GM23338 (cell line): ENCODE results near the gene MKI67. TPM values are rescaled to one million over a fixed set of nuclear protein-coding genes. Genes with fewer than 3 reads are reported as not detected.
A peak's percentile ranks its signal among the peaks of the same experiment; 100 is the strongest.

Experiments used
- ATAC-seq: fragments of 200-7000 bp; cut with Tn5 transposase; 3 replicates; pipeline ENCODE4 v1.9.1; 2020
- DNase-seq: peaks from one replicate; pipeline ENCODE4 v3.0.0-alpha.2; 2015; ENCODE audit warnings: low spot score
- H2AFZ ChIP-seq: fragments of 200-600 bp; sonication (generic); 2 replicates; pipeline ENCODE4 v1.8.0; 2016; ENCODE audit warnings: antibody characterized with exemption, mild to moderate bottlenecking, moderate library complexity
- H3F3A ChIP-seq: fragments of 200-600 bp; sonication (generic); replicated peaks from 2 replicates; pipeline ENCODE4 v1.8.0; 2017; ENCODE audit warnings: antibody characterized with exemption, mixed run types, low read depth
- H3K27ac ChIP-seq: fragments of 200-600 bp; sonication (generic); 2 replicates; pipeline ENCODE4 v1.6.1; 2016; ENCODE audit warnings: low read depth
- H3K27me3 ChIP-seq: fragments of 200-600 bp; sonication (generic); 2 replicates; pipeline ENCODE4 v1.8.0; 2016; ENCODE audit warnings: mild to moderate bottlenecking, mixed run types, moderate library complexity; ENCODE audit not compliant: insufficient read depth
- H3K36me3 ChIP-seq: fragments of 200-600 bp; sonication (generic); 2 replicates; pipeline ENCODE4 v1.8.0; 2016; ENCODE audit warnings: mild to moderate bottlenecking; ENCODE audit not compliant: insufficient read depth
- H3K4me1 ChIP-seq: fragments of 200-600 bp; sonication (generic); 2 replicates; pipeline ENCODE4 v1.8.0; 2016; ENCODE audit warnings: mild to moderate bottlenecking, moderate library complexity; ENCODE audit not compliant: insufficient read depth
- H3K4me2 ChIP-seq: fragments of 200-600 bp; sonication (generic); 2 replicates; pipeline ENCODE4 v1.7.1; 2017; ENCODE audit warnings: mixed run types
- H3K4me3 ChIP-seq: fragments of 200-600 bp; sonication (generic); 2 replicates; pipeline ENCODE4 v1.6.1; 2016; ENCODE audit warnings: mixed run types
- H3K79me2 ChIP-seq: fragments of 200-600 bp; sonication (generic); replicated peaks from 2 replicates; pipeline ENCODE4 v1.8.0; 2017; ENCODE audit warnings: mild to moderate bottlenecking; ENCODE audit not compliant: insufficient read depth
- H3K9me2 ChIP-seq: fragments of 200-600 bp; sonication (generic); 2 replicates; pipeline ENCODE4 v1.8.0; 2017; ENCODE audit not compliant: insufficient read depth
- H4K20me1 ChIP-seq: fragments of 200-600 bp; sonication (generic); replicated peaks from 2 replicates; pipeline ENCODE4 v1.8.0; 2017; ENCODE audit warnings: mild to moderate bottlenecking; ENCODE audit not compliant: insufficient read depth
- H3K27ac Mint-ChIP-seq: 2 replicates; pipeline ENCODE4 v1.8.0; 2020; ENCODE audit warnings: inconsistent platforms, mild to moderate bottlenecking, moderate library complexity, mixed read lengths
- H3K27me3 Mint-ChIP-seq: 3 replicates; pipeline ENCODE4 v1.8.0; 2022; ENCODE audit warnings: low read depth, mild to moderate bottlenecking, moderate library complexity, mixed read lengths, inconsistent platforms; ENCODE audit not compliant: insufficient read depth, poor library complexity
- H3K36me3 Mint-ChIP-seq: 3 replicates; pipeline ENCODE4 v1.8.0; 2021; ENCODE audit warnings: low read depth, mild to moderate bottlenecking, inconsistent platforms, moderate library complexity, mixed read lengths
- H3K4me1 Mint-ChIP-seq: 3 replicates; pipeline ENCODE4 v1.8.0; 2020; ENCODE audit warnings: mild to moderate bottlenecking, inconsistent platforms, mixed read lengths
- H3K4me3 Mint-ChIP-seq: 3 replicates; pipeline ENCODE4 v1.8.0; 2021; ENCODE audit warnings: moderate library complexity, mild to moderate bottlenecking, inconsistent platforms, mixed read lengths
- H3K9me3 Mint-ChIP-seq: 3 replicates; pipeline ENCODE4 v1.8.0; 2020; ENCODE audit warnings: moderate library complexity, mild to moderate bottlenecking, inconsistent platforms, mixed read lengths
- CREB1 ChIP-seq: fragments of 250-450 bp; sonication (Bioruptor Pico); IDR thresholded peaks from 2 replicates; pipeline ENCODE4 v1.5.0; 2020; ENCODE audit warnings: low read depth, mild to moderate bottlenecking, moderate library complexity
- EZH2 ChIP-seq: fragments of 200-600 bp; sonication (generic); IDR thresholded peaks from one replicate; pipeline ENCODE4 v1.8.0; 2017; ENCODE audit warnings: antibody characterized with exemption, mild to moderate bottlenecking, low read depth; ENCODE audit not compliant: unreplicated experiment
- EZH2phosphoT487 ChIP-seq: fragments of 200-600 bp; sonication (generic); IDR thresholded peaks from one replicate; pipeline ENCODE4 v1.8.1; 2018; ENCODE audit warnings: antibody characterized with exemption; ENCODE audit not compliant: unreplicated experiment
- JUNB ChIP-seq: IDR thresholded peaks from one replicate; pipeline ENCODE4 v1.6.1; 2016; ENCODE audit warnings: antibody characterized with exemption; ENCODE audit not compliant: unreplicated experiment
- POLR2AphosphoS5 ChIP-seq: IDR thresholded peaks from 2 replicates; pipeline ENCODE4 v1.6.1; 2016; ENCODE audit warnings: antibody characterized with exemption, low read depth
- STAT1 ChIP-seq: IDR thresholded peaks from one replicate; pipeline ENCODE4 v1.6.1; 2016; ENCODE audit warnings: antibody characterized with exemption; ENCODE audit not compliant: unreplicated experiment
- ZNF114 ChIP-seq: fragments of 250-450 bp; sonication (Bioruptor Pico); IDR thresholded peaks from 2 replicates; pipeline ENCODE4 v1.5.0; 2020; ENCODE audit warnings: mild to moderate bottlenecking, moderate library complexity
- ZNF331 ChIP-seq: fragments of 250-450 bp; sonication (Bioruptor Pico); IDR thresholded peaks from 2 replicates; pipeline ENCODE4 v1.5.0; 2020; ENCODE audit warnings: low read depth, mild to moderate bottlenecking, moderate library complexity
- polyA plus RNA-seq: library from polyadenylated mRNA; unstranded; fragments of >200 nt; fragmentation: Nextera tagmentation; extraction: Ambion mirVana; gene quantifications from 2 replicates; pipeline ENCODE4 v1.2.1, GENCODE V29; 2016
- total RNA-seq: library from RNA; depleted of rRNA; stranded (reverse); fragments of >200 nt; shearing (Covaris generic); gene quantifications from 2 replicates; pipeline ENCODE4 v1.2.3, GENCODE V29; 2014
- TF ChIP-seq, protein P1 (sequence below): IDR thresholded peaks from one replicate; pipeline ENCODE4 v1.6.1; 2018; ENCODE audit warnings: antibody characterized with exemption; ENCODE audit not compliant: unreplicated experiment
- TF ChIP-seq, protein P2 (sequence below): fragments of 250-450 bp; sonication (Bioruptor Pico); IDR thresholded peaks from 2 replicates; pipeline ENCODE4 v1.5.0; 2020; ENCODE audit warnings: mild to moderate bottlenecking, moderate library complexity
- TF ChIP-seq, protein P3 (sequence below): IDR thresholded peaks from 2 replicates; pipeline ENCODE4 v1.6.1; 2016; ENCODE audit warnings: antibody characterized with exemption
- TF ChIP-seq, protein P4 (sequence below), 2 experiments: fragments of 200-600 bp in 1 of 2; sonication (generic) in 1 of 2; conservative IDR thresholded peaks; 2 replicates each; pipeline versions ENCODE4 v1.5.1 to v1.6.1; 2016 to 2017; ENCODE audit warnings: antibody characterized with exemption in 2 of 2, low read depth in 2 of 2, mild to moderate bottlenecking in 2 of 2, moderate library complexity in 1 of 2

MKI67 gene
- total and polyA plus RNA-seq, 2 experiments from 2014 or later: 58.0 to 103 TPM

DNA sequence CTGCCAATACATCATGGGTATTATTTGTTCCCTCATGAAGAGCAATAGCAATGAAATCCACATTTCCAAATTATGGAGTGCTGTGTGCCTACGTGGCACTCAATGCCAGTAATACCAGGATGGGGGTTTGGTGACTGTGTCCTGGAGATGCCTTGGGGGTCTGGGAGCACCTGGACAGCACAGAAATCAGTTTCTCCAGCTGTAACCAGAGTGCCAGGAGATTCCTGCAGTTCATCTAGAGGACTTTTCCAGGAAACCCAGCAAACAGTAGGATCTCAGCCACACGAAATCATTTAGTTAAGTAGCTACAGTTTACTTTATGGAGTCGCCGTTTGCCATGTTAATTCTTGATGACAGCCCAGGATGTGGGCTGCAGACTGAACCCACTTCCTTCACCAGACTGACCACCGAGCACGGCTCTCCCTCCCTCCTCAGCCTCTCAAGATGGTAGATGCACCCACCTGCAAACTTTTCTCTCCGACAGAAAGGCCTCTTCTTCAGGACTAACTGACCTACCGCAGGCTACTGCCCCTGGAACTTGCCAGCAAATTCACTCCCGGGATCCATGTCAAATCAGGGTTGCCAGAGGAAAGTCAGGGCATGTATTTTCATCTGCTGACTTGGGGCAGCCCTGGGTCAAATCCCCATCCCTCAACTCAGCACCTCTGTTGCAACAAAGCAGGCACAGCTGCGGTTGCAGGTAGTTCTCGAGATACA lies 30.3 kb downstream of the MKI67 start:
- no peaks in the 10 kb centered on the region for H3K27me3 ChIP-seq
- no peaks in the 10 kb centered on the region for H3K9me3 Mint-ChIP-seq
- H3K4me1 Mint-ChIP-seq: peaks cover 9% of the 10 kb centered on the region; the same call in 2 of the 3 replicates
- H2AFZ ChIP-seq: no peak overlapping the region
- no peak overlapping the region for H3K4me3 ChIP-seq
- H3K4me1 ChIP-seq: no peaks in the 10 kb centered on the region
- H3K27me3 Mint-ChIP-seq: peaks cover 7% of the 10 kb centered on the region
- no peak overlapping the region for H3K4me3 Mint-ChIP-seq
- no peak for ATAC-seq
- H3K9me2 ChIP-seq: no peaks in the 10 kb centered on the region
- TF ChIP-seq CREB1: no peak
- no peak for TF ChIP-seq ZNF331 (CRISPR knock-in tag)
- TF ChIP-seq, protein P1, sequence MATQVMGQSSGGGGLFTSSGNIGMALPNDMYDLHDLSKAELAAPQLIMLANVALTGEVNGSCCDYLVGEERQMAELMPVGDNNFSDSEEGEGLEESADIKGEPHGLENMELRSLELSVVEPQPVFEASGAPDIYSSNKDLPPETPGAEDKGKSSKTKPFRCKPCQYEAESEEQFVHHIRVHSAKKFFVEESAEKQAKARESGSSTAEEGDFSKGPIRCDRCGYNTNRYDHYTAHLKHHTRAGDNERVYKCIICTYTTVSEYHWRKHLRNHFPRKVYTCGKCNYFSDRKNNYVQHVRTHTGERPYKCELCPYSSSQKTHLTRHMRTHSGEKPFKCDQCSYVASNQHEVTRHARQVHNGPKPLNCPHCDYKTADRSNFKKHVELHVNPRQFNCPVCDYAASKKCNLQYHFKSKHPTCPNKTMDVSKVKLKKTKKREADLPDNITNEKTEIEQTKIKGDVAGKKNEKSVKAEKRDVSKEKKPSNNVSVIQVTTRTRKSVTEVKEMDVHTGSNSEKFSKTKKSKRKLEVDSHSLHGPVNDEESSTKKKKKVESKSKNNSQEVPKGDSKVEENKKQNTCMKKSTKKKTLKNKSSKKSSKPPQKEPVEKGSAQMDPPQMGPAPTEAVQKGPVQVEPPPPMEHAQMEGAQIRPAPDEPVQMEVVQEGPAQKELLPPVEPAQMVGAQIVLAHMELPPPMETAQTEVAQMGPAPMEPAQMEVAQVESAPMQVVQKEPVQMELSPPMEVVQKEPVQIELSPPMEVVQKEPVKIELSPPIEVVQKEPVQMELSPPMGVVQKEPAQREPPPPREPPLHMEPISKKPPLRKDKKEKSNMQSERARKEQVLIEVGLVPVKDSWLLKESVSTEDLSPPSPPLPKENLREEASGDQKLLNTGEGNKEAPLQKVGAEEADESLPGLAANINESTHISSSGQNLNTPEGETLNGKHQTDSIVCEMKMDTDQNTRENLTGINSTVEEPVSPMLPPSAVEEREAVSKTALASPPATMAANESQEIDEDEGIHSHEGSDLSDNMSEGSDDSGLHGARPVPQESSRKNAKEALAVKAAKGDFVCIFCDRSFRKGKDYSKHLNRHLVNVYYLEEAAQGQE: no peak
- no peak for TF ChIP-seq STAT1
- no peak for TF ChIP-seq POLR2AphosphoS5
- TF ChIP-seq JUNB: no peak
- TF ChIP-seq ZNF114 (CRISPR knock-in tag): no peak
- no peak for TF ChIP-seq EZH2phosphoT487
- TF ChIP-seq, protein P2, sequence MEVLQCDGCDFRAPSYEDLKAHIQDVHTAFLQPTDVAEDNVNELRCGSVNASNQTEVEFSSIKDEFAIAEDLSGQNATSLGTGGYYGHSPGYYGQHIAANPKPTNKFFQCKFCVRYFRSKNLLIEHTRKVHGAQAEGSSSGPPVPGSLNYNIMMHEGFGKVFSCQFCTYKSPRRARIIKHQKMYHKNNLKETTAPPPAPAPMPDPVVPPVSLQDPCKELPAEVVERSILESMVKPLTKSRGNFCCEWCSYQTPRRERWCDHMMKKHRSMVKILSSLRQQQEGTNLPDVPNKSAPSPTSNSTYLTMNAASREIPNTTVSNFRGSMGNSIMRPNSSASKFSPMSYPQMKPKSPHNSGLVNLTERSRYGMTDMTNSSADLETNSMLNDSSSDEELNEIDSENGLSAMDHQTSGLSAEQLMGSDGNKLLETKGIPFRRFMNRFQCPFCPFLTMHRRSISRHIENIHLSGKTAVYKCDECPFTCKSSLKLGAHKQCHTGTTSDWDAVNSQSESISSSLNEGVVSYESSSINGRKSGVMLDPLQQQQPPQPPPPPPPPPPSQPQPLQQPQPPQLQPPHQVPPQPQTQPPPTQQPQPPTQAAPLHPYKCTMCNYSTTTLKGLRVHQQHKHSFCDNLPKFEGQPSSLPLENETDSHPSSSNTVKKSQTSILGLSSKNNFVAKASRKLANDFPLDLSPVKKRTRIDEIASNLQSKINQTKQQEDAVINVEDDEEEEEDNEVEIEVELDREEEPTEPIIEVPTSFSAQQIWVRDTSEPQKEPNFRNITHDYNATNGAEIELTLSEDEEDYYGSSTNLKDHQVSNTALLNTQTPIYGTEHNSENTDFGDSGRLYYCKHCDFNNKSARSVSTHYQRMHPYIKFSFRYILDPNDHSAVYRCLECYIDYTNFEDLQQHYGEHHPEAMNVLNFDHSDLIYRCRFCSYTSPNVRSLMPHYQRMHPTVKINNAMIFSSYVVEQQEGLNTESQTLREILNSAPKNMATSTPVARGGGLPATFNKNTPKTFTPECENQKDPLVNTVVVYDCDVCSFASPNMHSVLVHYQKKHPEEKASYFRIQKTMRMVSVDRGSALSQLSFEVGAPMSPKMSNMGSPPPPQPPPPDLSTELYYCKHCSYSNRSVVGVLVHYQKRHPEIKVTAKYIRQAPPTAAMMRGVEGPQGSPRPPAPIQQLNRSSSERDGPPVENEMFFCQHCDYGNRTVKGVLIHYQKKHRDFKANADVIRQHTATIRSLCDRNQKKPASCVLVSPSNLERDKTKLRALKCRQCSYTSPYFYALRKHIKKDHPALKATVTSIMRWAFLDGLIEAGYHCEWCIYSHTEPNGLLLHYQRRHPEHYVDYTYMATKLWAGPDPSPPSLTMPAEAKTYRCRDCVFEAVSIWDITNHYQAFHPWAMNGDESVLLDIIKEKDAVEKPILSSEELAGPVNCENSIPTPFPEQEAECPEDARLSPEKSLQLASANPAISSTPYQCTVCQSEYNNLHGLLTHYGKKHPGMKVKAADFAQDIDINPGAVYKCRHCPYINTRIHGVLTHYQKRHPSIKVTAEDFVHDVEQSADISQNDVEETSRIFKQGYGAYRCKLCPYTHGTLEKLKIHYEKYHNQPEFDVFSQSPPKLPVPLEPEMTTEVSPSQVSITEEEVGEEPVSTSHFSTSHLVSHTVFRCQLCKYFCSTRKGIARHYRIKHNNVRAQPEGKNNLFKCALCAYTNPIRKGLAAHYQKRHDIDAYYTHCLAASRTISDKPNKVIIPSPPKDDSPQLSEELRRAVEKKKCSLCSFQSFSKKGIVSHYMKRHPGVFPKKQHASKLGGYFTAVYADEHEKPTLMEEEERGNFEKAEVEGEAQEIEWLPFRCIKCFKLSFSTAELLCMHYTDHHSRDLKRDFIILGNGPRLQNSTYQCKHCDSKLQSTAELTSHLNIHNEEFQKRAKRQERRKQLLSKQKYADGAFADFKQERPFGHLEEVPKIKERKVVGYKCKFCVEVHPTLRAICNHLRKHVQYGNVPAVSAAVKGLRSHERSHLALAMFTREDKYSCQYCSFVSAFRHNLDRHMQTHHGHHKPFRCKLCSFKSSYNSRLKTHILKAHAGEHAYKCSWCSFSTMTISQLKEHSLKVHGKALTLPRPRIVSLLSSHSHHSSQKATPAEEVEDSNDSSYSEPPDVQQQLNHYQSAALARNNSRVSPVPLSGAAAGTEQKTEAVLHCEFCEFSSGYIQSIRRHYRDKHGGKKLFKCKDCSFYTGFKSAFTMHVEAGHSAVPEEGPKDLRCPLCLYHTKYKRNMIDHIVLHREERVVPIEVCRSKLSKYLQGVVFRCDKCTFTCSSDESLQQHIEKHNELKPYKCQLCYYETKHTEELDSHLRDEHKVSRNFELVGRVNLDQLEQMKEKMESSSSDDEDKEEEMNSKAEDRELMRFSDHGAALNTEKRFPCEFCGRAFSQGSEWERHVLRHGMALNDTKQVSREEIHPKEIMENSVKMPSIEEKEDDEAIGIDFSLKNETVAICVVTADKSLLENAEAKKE (CRISPR knock-in tag): no peak
- no peak for TF ChIP-seq EZH2
- TF ChIP-seq, protein P3, sequence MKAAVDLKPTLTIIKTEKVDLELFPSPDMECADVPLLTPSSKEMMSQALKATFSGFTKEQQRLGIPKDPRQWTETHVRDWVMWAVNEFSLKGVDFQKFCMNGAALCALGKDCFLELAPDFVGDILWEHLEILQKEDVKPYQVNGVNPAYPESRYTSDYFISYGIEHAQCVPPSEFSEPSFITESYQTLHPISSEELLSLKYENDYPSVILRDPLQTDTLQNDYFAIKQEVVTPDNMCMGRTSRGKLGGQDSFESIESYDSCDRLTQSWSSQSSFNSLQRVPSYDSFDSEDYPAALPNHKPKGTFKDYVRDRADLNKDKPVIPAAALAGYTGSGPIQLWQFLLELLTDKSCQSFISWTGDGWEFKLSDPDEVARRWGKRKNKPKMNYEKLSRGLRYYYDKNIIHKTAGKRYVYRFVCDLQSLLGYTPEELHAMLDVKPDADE: no peak
- TF ChIP-seq, protein P4, sequence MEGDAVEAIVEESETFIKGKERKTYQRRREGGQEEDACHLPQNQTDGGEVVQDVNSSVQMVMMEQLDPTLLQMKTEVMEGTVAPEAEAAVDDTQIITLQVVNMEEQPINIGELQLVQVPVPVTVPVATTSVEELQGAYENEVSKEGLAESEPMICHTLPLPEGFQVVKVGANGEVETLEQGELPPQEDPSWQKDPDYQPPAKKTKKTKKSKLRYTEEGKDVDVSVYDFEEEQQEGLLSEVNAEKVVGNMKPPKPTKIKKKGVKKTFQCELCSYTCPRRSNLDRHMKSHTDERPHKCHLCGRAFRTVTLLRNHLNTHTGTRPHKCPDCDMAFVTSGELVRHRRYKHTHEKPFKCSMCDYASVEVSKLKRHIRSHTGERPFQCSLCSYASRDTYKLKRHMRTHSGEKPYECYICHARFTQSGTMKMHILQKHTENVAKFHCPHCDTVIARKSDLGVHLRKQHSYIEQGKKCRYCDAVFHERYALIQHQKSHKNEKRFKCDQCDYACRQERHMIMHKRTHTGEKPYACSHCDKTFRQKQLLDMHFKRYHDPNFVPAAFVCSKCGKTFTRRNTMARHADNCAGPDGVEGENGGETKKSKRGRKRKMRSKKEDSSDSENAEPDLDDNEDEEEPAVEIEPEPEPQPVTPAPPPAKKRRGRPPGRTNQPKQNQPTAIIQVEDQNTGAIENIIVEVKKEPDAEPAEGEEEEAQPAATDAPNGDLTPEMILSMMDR (conservative IDR thresholded peaks at IDR 0.05; ENCODE audit: low read depth in 2 of 2): no peak
- no peaks in the 10 kb centered on the region for H3K79me2 ChIP-seq
- peaks cover 22% of the 10 kb centered on the region for H3K36me3 ChIP-seq
- peaks cover 31% of the 10 kb centered on the region for H3K36me3 Mint-ChIP-seq
- peak overlapping the region; percentile 50 for H3K27ac Mint-ChIP-seq
- no peak overlapping the region for H3K4me2 ChIP-seq
- H3K27ac ChIP-seq: no peak overlapping the region
- no peaks in the 10 kb centered on the region for H3F3A ChIP-seq
- no peak for DNase-seq
- no peaks in the 10 kb centered on the region; the same call in 1 of the 2 replicates for H4K20me1 ChIP-seq
